ENCODE data around the gene ASPSCR1. TPM values are rescaled to one million over a fixed set of nuclear protein-coding genes. Genes with fewer than 3 reads are reported as not detected.

The ASPSCR1 gene
- total and polyA plus RNA-seq, 2 of the 13 experiments (the other 11 are each of a cell fraction or from before 2014, with no cell fraction given): 274 to 314 TPM

DNA sequence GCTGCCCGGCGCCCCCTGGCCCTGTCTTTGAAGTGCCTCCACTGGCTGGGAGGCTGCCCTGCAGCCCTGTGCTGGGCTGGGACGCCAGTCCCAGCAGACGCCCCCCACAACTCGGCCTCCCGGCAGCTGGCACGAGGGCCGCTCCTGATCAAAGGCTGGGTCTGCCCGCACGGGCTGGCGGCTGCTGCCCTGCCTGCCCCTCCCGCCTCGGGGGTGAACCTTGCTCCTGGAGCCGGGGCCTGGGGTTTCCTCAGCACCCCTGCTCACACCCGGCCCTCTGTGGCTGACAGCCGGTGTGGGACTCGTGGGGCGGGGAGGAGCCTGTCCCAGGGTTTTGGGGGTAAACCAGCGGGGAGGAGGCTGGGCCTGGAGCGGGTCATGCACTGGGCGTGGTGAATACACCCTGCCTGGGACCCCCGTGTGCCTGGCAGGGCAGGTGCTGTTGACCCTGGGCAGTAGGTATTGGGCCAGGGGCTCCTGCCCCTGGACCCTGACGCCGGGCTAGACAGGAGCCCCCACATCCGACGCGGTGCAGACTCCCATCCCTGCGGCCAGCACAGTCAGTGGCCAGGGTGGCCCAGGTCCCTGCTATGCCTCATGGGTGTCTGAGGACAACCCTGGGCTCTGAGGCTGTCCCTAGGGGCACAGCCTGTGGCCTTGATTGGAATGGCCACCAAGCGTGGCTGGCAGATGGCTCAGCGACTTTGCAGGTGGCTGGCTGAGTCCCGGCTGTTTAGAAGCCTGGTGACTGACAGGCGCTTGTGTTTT lies 23.6 kb downstream of the ASPSCR1 start (continued):
- TF ChIP-seq, protein P1, sequence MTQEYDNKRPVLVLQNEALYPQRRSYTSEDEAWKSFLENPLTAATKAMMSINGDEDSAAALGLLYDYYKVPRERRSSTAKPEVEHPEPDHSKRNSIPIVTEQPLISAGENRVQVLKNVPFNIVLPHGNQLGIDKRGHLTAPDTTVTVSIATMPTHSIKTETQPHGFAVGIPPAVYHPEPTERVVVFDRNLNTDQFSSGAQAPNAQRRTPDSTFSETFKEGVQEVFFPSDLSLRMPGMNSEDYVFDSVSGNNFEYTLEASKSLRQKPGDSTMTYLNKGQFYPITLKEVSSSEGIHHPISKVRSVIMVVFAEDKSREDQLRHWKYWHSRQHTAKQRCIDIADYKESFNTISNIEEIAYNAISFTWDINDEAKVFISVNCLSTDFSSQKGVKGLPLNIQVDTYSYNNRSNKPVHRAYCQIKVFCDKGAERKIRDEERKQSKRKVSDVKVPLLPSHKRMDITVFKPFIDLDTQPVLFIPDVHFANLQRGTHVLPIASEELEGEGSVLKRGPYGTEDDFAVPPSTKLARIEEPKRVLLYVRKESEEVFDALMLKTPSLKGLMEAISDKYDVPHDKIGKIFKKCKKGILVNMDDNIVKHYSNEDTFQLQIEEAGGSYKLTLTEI (CRISPR knock-in tag; conservative IDR thresholded peaks at IDR 0.05): no peak
- TF ChIP-seq CHD2 (IDR thresholded peaks at IDR 0.05; ENCODE audit: low read depth, low read length) (0 out of 2 replicates have a peak, but pooled peaks have one; percentile 24), ZNF260 (CRISPR knock-in tag; IDR thresholded peaks at IDR 0.05; ENCODE audit: borderline replicate concordance, low read depth) (no peak), KLF15 (CRISPR knock-in tag; IDR thresholded peaks at IDR 0.05; ENCODE audit: borderline replicate concordance) (peak; percentile 71; the same call in 1 of the 2 replicates), HNRNPK (IDR thresholded peaks at IDR 0.05; ENCODE audit: low read depth, low read length, poor library complexity, severe bottlenecking) (peak; percentile 82), SIN3B (IDR thresholded peaks at IDR 0.05; ENCODE audit: low read length) (no peak), RFXAP (CRISPR knock-in tag; IDR thresholded peaks at IDR 0.05; ENCODE audit: borderline replicate concordance) (no peak; the same call in none of the 2 replicates), ZFY (CRISPR knock-in tag; IDR thresholded peaks at IDR 0.05) (peak; percentile 68), ZBTB7B (CRISPR knock-in tag; IDR thresholded peaks at IDR 0.05) (peak; percentile 99), ZMYM4 (CRISPR knock-in tag; IDR thresholded peaks at IDR 0.05) (peak; percentile 37; the same call in 1 of the 2 replicates), HHEX (CRISPR knock-in tag; IDR thresholded peaks at IDR 0.05) (0 out of 2 replicates have a peak, but pooled peaks have one; percentile 50), SKI (IDR thresholded peaks at IDR 0.05; ENCODE audit: partially characterized antibody) (peak; percentile 98), EED (CRISPR knock-in tag; IDR thresholded peaks at IDR 0.05) (no peak)
- TF ChIP-seq, protein P2, sequence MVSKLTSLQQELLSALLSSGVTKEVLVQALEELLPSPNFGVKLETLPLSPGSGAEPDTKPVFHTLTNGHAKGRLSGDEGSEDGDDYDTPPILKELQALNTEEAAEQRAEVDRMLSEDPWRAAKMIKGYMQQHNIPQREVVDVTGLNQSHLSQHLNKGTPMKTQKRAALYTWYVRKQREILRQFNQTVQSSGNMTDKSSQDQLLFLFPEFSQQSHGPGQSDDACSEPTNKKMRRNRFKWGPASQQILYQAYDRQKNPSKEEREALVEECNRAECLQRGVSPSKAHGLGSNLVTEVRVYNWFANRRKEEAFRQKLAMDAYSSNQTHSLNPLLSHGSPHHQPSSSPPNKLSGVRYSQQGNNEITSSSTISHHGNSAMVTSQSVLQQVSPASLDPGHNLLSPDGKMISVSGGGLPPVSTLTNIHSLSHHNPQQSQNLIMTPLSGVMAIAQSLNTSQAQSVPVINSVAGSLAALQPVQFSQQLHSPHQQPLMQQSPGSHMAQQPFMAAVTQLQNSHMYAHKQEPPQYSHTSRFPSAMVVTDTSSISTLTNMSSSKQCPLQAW (CRISPR knock-in tag; IDR thresholded peaks at IDR 0.05): peak; percentile 97
- TF ChIP-seq, protein P3, sequence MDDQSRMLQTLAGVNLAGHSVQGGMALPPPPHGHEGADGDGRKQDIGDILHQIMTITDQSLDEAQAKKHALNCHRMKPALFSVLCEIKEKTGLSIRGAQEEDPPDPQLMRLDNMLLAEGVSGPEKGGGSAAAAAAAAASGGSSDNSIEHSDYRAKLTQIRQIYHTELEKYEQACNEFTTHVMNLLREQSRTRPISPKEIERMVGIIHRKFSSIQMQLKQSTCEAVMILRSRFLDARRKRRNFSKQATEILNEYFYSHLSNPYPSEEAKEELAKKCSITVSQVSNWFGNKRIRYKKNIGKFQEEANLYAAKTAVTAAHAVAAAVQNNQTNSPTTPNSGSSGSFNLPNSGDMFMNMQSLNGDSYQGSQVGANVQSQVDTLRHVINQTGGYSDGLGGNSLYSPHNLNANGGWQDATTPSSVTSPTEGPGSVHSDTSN (CRISPR knock-in tag; IDR thresholded peaks at IDR 0.05; ENCODE audit: borderline replicate concordance): no peak; the same call in 1 of the 2 replicates
- TF ChIP-seq, protein P4, sequence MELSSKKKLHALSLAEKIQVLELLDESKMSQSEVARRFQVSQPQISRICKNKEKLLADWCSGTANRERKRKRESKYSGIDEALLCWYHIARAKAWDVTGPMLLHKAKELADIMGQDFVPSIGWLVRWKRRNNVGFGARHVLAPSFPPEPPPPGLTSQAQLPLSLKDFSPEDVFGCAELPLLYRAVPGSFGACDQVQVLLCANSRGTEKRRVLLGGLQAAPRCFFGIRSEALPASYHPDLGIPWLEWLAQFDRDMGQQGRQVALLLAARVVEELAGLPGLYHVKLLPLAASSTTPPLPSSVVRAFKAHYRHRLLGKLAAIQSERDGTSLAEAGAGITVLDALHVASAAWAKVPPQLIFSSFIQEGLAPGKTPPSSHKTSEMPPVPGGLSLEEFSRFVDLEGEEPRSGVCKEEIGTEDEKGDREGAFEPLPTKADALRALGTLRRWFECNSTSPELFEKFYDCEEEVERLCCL (CRISPR knock-in tag; IDR thresholded peaks at IDR 0.05; ENCODE audit: borderline replicate concordance): no peak
- TF ChIP-seq, protein P5, sequence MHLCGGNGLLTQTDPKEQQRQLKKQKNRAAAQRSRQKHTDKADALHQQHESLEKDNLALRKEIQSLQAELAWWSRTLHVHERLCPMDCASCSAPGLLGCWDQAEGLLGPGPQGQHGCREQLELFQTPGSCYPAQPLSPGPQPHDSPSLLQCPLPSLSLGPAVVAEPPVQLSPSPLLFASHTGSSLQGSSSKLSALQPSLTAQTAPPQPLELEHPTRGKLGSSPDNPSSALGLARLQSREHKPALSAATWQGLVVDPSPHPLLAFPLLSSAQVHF (CRISPR knock-in tag; IDR thresholded peaks at IDR 0.05): 0 out of 2 replicates have a peak, but pooled peaks have one; percentile 69
- TF ChIP-seq, protein P6, sequence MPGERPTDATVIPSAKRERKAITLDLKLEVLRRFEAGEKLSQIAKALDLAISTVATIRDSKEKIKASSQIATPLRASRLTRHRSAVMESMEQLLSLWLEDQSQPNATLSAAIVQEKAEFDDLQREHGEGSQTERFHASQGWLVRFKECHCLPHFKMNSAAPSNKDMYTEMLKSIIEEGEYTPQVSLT (CRISPR knock-in tag; IDR thresholded peaks at IDR 0.05; ENCODE audit: borderline replicate concordance, low read depth): no peak
- TF ChIP-seq, protein P7, sequence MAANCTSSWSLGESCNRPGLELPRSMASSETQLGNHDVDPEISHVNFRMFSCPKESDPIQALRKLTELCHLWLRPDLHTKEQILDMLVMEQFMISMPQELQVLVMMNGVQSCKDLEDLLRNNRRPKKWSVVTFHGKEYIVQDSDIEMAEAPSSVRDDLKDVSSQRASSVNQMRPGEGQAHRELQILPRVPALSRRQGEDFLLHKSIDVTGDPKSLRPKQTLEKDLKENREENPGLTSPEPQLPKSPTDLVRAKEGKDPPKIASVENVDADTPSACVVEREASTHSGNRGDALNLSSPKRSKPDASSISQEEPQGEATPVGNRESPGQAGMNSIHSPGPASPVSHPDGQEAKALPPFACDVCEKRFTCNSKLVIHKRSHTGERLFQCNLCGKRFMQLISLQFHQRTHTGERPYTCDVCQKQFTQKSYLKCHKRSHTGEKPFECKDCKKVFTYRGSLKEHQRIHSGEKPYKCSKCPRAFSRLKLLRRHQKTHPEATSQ (CRISPR knock-in tag; IDR thresholded peaks at IDR 0.05; ENCODE audit: borderline replicate concordance): no peak
